Gastrocnemius medialis (tissue), 4 donors: ENCODE results near the gene SRSF8. TPM values are rescaled to one million over a fixed set of nuclear protein-coding genes. Genes with fewer than 3 reads are reported as not detected.

Experiments used
- ATAC-seq, 2 donors: fragments of 150-250 bp; one replicate each; pipeline ENCODE4 v1.9.1; 2016
- DNase-seq, 2 donors: peaks; one replicate each; pipeline ENCODE4 v3.0.0-alpha.2; 2019
- H3K27ac ChIP-seq, 4 donors: fragments of 200-600 bp; sonication (generic); 1 replicate in 1 of 4; 2 replicates in 3 of 4; pipeline ENCODE4 v1.5.1; 2016 to 2018; ENCODE audit warnings: mild to moderate bottlenecking in 2 of 4, moderate library complexity in 1 of 4
- H3K27me3 ChIP-seq, 3 donors: fragments of 200-600 bp; sonication (generic) in 2 of 3; 1 replicate in 1 of 3; 2 replicates in 2 of 3; pipeline versions ENCODE4 v1.5.1 to v1.6.0; 2016 to 2019; ENCODE audit warnings: mild to moderate bottlenecking in 1 of 3, moderate library complexity in 1 of 3
- H3K36me3 ChIP-seq, 2 donors: fragments of 200-600 bp; sonication (generic) in 1 of 2; one replicate each; pipeline ENCODE4 v1.5.1; 2017 to 2018
- H3K4me1 ChIP-seq, 2 donors: fragments of 200-600 bp; sonication (generic) in 1 of 2; one replicate each; pipeline ENCODE4 v1.5.1; 2016 to 2017; ENCODE audit warnings: mild to moderate bottlenecking in 2 of 2
- H3K4me3 ChIP-seq, 4 donors: fragments of 200-600 bp; sonication (generic) in 3 of 4; 1 replicate in 1 of 4; 2 replicates in 3 of 4; pipeline ENCODE4 v1.5.1; 2016 to 2019; ENCODE audit warnings: mild to moderate bottlenecking in 2 of 4
- H3K9me3 ChIP-seq, 3 donors: fragments of 200-600 bp; sonication (generic) in 2 of 3; 1 replicate in 1 of 3; 2 replicates in 2 of 3; pipeline ENCODE4 v1.5.1; 2016 to 2019
- CTCF ChIP-seq, 5 experiments: fragments of 450-650 bp in 3 of 5; fragments of 200-600 bp in 2 of 5; sonication (generic) in 2 of 5; IDR thresholded peaks in 4 of 5; conservative IDR thresholded peaks in 1 of 5; 1 replicate in 4 of 5; 2 replicates in 1 of 5; pipeline ENCODE4 v1.5.1; 2016 to 2019; ENCODE audit warnings: antibody characterized with exemption in 5 of 5, mild to moderate bottlenecking in 3 of 5, moderate library complexity in 3 of 5
- POLR2A ChIP-seq, 2 donors: fragments of 450-650 bp; IDR thresholded peaks; one replicate each; pipeline ENCODE4 v1.6.1; 2017; ENCODE audit warnings: antibody characterized with exemption in 2 of 2, mild to moderate bottlenecking in 2 of 2, moderate library complexity in 2 of 2
- in situ Hi-C, 4 donors: fragments of 200-750 bp; cut with MboI; loops; one replicate each; pipeline versions ENCODE4 v1.15.0 to v1.8.0; 2017; ENCODE audit warnings: low sequenced_read_pairs in 4 of 4
- intact Hi-C: fragments of 100-400 bp; cut with DNase I; formaldehyde crosslinking; loops from one replicate; pipeline ENCODE4 v1.15.1; 2023; ENCODE audit warnings: low total_unique reads
- total RNA-seq, 4 donors: library from RNA; depleted of rRNA; stranded (reverse); fragments of >200 nt; gene quantifications; one replicate each; pipeline versions ENCODE4 v1.1.0 to v1.2.3, GENCODE V29; 2016

SRSF8 gene
- total RNA-seq, 4 donors from 2014 or later, result 18.2 to 31.0 (median 21.5) TPM

- Histone ChIP-seq H3K4me1 (peaks cover 49 to 71% of the 10 kb centered on the region in 2 donors), H3K36me3 (no peaks in the 10 kb centered on the region), H3K27ac (peak overlapping the region in 3 of 4 donors; percentile 90 to 97 (median 94)), H3K9me3 (no peaks in the 10 kb centered on the region), H3K27me3 (no peaks in the 10 kb centered on the region), H3K4me3 (no peak overlapping the region)
- intact Hi-C loops, result loop anchor here (10.0 kb wide), 1 partner anchor 334 kb away; the partner anchor contains the start of gene AMOTL1
- DNase-seq (no peak), ATAC-seq (no peak)
- in situ Hi-C loops, result loop anchor here in 1 of 4 donors (25.0 kb wide), 1 partner anchor 337 kb away; the partner anchor contains the start of gene AMOTL1
- TF ChIP-seq CTCF (IDR thresholded peaks at IDR 0.05 in 4 of 5, conservative IDR thresholded peaks at IDR 0.05 in 1 of 5) (no peak), POLR2A (IDR thresholded peaks at IDR 0.05) (no peak)
These were observed 32.1 kb downstream of the SRSF8 start for GRCh38 chr11:95098826-95099225.

DNA sequence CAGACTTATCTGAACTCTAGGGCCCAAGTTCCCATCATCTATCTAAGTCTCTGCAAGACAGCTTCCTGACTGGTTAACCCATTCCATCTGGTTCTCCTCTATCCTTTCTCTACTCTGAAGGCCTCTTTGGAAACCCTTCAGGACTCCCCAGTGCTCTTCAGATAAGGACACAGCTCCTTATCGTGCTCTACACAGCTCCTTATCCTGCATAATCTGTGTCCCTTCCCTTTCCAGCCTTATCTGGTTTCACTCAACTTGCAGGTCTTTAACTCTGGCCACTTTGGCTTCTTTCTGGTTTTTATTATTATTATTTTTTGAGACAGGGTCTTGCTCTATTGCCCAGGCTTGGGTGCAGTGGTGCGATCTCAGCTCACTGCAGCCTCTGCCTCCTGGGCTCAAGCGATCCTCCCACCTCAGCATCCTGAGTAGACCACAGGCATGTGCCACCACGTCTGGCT is 33.5 kb downstream of the SRSF8 start:
- DNase-seq, result no peak

DNA sequence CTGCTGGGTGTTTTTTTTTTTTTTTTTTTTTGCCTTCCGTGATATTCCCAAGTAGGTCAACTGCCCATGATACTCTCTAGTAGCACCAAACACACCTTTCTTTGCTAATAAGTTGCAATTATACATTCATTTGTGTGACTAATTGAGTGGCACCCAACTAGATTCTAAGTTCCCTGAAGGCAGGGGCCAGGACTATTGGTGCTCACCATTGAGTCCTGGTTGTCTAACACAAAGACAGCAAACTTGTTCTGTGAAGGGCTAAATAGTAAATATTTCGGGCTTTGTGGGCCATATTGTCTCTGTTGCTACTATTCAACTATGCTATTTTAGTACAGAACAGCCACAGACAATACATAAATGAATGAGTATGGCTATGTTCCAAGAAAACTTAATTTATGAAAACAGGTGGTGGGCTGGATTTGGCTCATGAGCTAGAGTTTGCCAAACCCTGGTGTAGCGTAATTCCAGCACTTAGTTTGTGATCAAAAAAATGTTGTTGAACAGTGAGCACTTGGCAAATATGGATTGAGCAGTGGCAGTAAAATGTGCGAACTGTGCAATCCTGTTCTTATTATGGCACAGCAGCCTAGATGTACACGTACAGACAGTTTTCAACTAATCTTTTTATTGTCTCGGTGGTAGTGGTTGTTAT is 34.3 kb downstream of the SRSF8 start:
- H3K27me3 ChIP-seq, result no peaks in the 10 kb centered on the region
- intact Hi-C loops (loop anchor here (10.0 kb wide), 1 partner anchor 306 kb away; no protein-coding TSS in a partner anchor), in situ Hi-C loops (no loop called here)
- H3K36me3 ChIP-seq, result no peaks in the 10 kb centered on the region
- no peak for DNase-seq
- H3K27ac ChIP-seq, result peak overlapping the region; percentile 85 to 94 (median 90)
- ATAC-seq, result peak in 1 of 2 donors; percentile 45
- no peak for TF ChIP-seq POLR2A (IDR thresholded peaks at IDR 0.05)
- no peak for TF ChIP-seq CTCF (IDR thresholded peaks at IDR 0.05 in 4 of 5, conservative IDR thresholded peaks at IDR 0.05 in 1 of 5)
- no peaks in the 10 kb centered on the region for H3K9me3 ChIP-seq
- H3K4me3 ChIP-seq, result no peak overlapping the region
- H3K4me1 ChIP-seq, result peaks cover 57 to 73% of the 10 kb centered on the region in 2 donors

More for the DNA sequence above, 33.5 kb downstream of the SRSF8 start:
- Histone ChIP-seq H3K27ac (peak overlapping the region; percentile 85 to 94 (median 90)), H3K4me1 (peaks cover 54 to 73% of the 10 kb centered on the region in 2 donors), H3K4me3 (no peak overlapping the region), H3K27me3 (no peaks in the 10 kb centered on the region), H3K36me3 (no peaks in the 10 kb centered on the region), H3K9me3 (no peaks in the 10 kb centered on the region)
- no peak for ATAC-seq
- intact Hi-C loops (loop anchor here (10.0 kb wide), 1 partner anchor 305 kb away; no protein-coding TSS in a partner anchor), in situ Hi-C loops (no loop called here)
- TF ChIP-seq CTCF (IDR thresholded peaks at IDR 0.05 in 4 of 5, conservative IDR thresholded peaks at IDR 0.05 in 1 of 5) (no peak), POLR2A (IDR thresholded peaks at IDR 0.05) (no peak)

- no peaks in the 10 kb centered on the region for H3K27me3 ChIP-seq
- H3K27ac ChIP-seq, result peak overlapping the region; percentile 85 to 94 (median 90)
- peaks cover 61 to 74% of the 10 kb centered on the region in 2 donors for H3K4me1 ChIP-seq
- DNase-seq, result peak in 1 of 2 donors; percentile 49
- in situ Hi-C loops, result no loop called here
- intact Hi-C loops, result loop anchor here (10.0 kb wide), 1 partner anchor 307 kb away; no protein-coding TSS in a partner anchor
- H3K9me3 ChIP-seq, result no peaks in the 10 kb centered on the region
- no peaks in the 10 kb centered on the region for H3K36me3 ChIP-seq
- TF ChIP-seq CTCF (IDR thresholded peaks at IDR 0.05 in 4 of 5, conservative IDR thresholded peaks at IDR 0.05 in 1 of 5) (no peak), POLR2A (IDR thresholded peaks at IDR 0.05) (no peak)
- ATAC-seq, result peak; percentile 53 to 72
- no peak overlapping the region for H3K4me3 ChIP-seq
These were observed 35.2 kb downstream of the SRSF8 start for GRCh38 chr11:95101935-95102334.
